OCI-LY7 (cell line): ENCODE data around the gene PLA2G2F.

ENCODE experiments used
- CTCF ChIP-seq: fragments of 200-600 bp; sonication (generic); conservative IDR thresholded peaks from 2 replicates; pipeline ENCODE4 v1.5.1; 2014; ENCODE audit warnings: mild to moderate bottlenecking, antibody characterized with exemption, low read length, moderate library complexity, mixed read lengths
- EZH2phosphoT487 ChIP-seq: fragments of 200-600 bp; sonication (generic); IDR thresholded peaks from 2 replicates; pipeline ENCODE4 v1.6.1; 2018; ENCODE audit warnings: low read depth, borderline replicate concordance, mild to moderate bottlenecking, mixed run types, antibody characterized with exemption, low read length, moderate library complexity, mixed read lengths

DNA sequence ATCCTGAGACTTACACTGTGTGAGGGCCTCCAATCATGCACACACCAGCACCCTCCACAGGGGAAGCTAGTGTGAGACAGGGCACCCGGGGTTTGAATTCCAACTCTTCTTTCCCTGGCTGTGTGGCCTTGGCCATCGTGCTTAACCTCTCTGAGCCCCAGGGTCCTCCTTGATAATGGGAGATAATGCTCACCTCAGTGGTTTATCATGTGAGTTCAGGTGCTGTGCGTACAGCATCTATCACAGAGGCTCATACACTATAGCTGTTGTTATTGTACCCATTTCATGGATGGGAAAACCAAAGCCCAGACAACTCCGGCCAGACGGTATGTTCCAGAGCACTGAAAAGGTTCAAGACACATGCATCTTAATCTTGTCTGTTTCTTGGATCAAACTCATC is 30.8 kb downstream of the PLA2G2F start:
- TF ChIP-seq CTCF: no peak
- no peak for TF ChIP-seq EZH2phosphoT487
